ACC112 (cell line): ENCODE results near the gene PDCL3.

Experiments
- H2AFZ ChIP-seq: fragments of 200-600 bp; sonication (generic); one replicate; pipeline ENCODE4 v1.6.0; 2017; ENCODE audit warnings: antibody characterized with exemption, low read length; ENCODE audit not compliant: unreplicated experiment
- H3K27ac ChIP-seq: fragments of 200-600 bp; sonication (generic); 2 replicates; pipeline ENCODE4 v1.5.1; 2014; ENCODE audit warnings: low read depth, mild to moderate bottlenecking, antibody characterized with exemption, low read length, moderate library complexity
- H3K27me3 ChIP-seq: fragments of 200-600 bp; sonication (generic); 2 replicates; pipeline ENCODE4 v1.6.1; 2014; ENCODE audit warnings: mild to moderate bottlenecking, antibody characterized with exemption, low read length, moderate library complexity, mixed read lengths; ENCODE audit not compliant: insufficient read depth
- H3K36me3 ChIP-seq: fragments of 200-600 bp; sonication (generic); 2 replicates; pipeline ENCODE4 v1.6.1; 2016; ENCODE audit warnings: mild to moderate bottlenecking, antibody characterized with exemption, low read length, moderate library complexity, mixed read lengths; ENCODE audit not compliant: insufficient read depth
- H3K4me1 ChIP-seq: fragments of 200-600 bp; sonication (generic); one replicate; pipeline ENCODE4 v1.6.1; 2016; ENCODE audit warnings: low read length, mixed read lengths; ENCODE audit not compliant: insufficient read depth, unreplicated experiment, control insufficient read depth
- H3K4me3 ChIP-seq: fragments of 200-600 bp; sonication (generic); 2 replicates; pipeline ENCODE4 v1.5.1; 2014; ENCODE audit warnings: mild to moderate bottlenecking, low read depth, low read length
- H3K79me2 ChIP-seq: fragments of 200-600 bp; sonication (generic); one replicate; pipeline ENCODE4 v1.6.0; 2016; ENCODE audit warnings: low read length; ENCODE audit not compliant: control insufficient read depth, unreplicated experiment, insufficient read depth

Gene PDCL3

GRCh38 chr2:100535855-100536254 lies 26.9 kb upstream of the PDCL3 start:
- peaks cover 23% of the 10 kb centered on the region for H3K27me3 ChIP-seq
- no peak overlapping the region for H2AFZ ChIP-seq
- H3K4me3 ChIP-seq = no peak overlapping the region
- no peaks in the 10 kb centered on the region for H3K36me3 ChIP-seq
- no peaks in the 10 kb centered on the region for H3K4me1 ChIP-seq
- H3K79me2 ChIP-seq = no peaks in the 10 kb centered on the region
- no peak overlapping the region for H3K27ac ChIP-seq

GRCh38 chr2:100537918-100538317 lies 24.9 kb upstream of the PDCL3 start:
- Histone ChIP-seq H3K27me3 (peaks cover 23% of the 10 kb centered on the region), H3K79me2 (no peaks in the 10 kb centered on the region), H3K4me1 (no peaks in the 10 kb centered on the region), H3K36me3 (no peaks in the 10 kb centered on the region), H3K27ac (no peak overlapping the region), H2AFZ (no peak overlapping the region), H3K4me3 (no peak overlapping the region)

DNA sequence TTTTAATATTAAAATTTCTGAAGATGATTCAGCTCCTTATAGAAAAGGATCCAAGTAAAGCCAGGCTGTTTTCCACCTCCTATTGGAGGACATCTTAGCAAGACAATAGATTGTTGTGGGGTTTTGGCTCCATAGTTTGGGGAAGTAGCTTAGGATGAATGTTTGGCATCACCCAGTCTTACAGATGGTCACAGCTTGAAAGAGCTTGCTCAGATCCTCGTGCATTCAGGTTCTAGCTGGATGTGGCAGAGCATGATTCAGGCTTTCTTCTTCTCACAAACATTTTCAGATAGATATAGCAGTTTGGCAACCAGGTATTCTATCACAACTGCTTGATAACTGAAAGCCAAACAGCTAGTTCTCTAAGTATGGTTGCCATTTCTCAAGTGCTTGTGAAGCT lies 23.6 kb upstream of the PDCL3 start:
- Histone ChIP-seq H3K27me3 (peaks cover 19% of the 10 kb centered on the region), H3K79me2 (no peaks in the 10 kb centered on the region), H3K4me3 (no peak overlapping the region), H2AFZ (no peak overlapping the region), H3K27ac (no peak overlapping the region), H3K4me1 (no peaks in the 10 kb centered on the region), H3K36me3 (no peaks in the 10 kb centered on the region)

- Histone ChIP-seq H3K4me3 (no peak overlapping the region), H3K36me3 (no peaks in the 10 kb centered on the region), H2AFZ (no peak overlapping the region), H3K27ac (no peak overlapping the region), H3K27me3 (peaks cover 29% of the 10 kb centered on the region), H3K79me2 (no peaks in the 10 kb centered on the region), H3K4me1 (no peaks in the 10 kb centered on the region)
These were observed 21.4 kb upstream of the PDCL3 start for GRCh38 chr2:100541404-100541803.

GRCh38 chr2:100542418-100542817 lies 20.4 kb upstream of the PDCL3 start:
- H3K27me3 ChIP-seq = peaks cover 37% of the 10 kb centered on the region
- H3K4me3 ChIP-seq = no peak overlapping the region

GRCh38 chr2:100544911-100545596 lies 17.7 kb upstream of the PDCL3 start:
- no peaks in the 10 kb centered on the region for H3K79me2 ChIP-seq
- H3K4me1 ChIP-seq = no peaks in the 10 kb centered on the region
- no peak overlapping the region for H3K27ac ChIP-seq
- H3K36me3 ChIP-seq = no peaks in the 10 kb centered on the region
- no peak overlapping the region for H3K4me3 ChIP-seq
- peaks cover 39% of the 10 kb centered on the region for H3K27me3 ChIP-seq
- H2AFZ ChIP-seq = no peak overlapping the region

More at GRCh38 chr2:100542418-100542817, 20.4 kb upstream of the PDCL3 start:
- no peaks in the 10 kb centered on the region for H3K79me2 ChIP-seq
- H3K36me3 ChIP-seq = no peaks in the 10 kb centered on the region
- no peaks in the 10 kb centered on the region for H3K4me1 ChIP-seq
- H2AFZ ChIP-seq = no peak overlapping the region
- no peak overlapping the region for H3K27ac ChIP-seq

DNA sequence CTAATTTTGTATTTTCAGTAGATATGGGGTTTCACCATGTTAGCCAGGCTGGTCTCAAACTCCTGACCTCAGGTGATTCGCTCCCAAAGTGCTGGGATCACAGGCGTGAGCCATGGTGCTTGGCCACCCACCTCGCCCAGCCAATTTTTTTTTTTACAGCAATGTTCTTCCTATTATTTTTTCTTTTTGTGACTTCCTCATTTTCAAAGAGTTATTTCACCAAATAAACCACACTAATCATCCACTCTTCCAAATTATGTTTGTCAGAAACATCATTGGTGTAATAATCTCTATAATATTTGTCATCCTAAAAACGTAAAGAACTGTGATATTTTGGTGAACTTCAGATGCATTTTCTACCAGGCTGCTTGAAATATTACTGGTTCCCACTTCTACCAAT lies 16.3 kb upstream of the PDCL3 start:
- no peaks in the 10 kb centered on the region for H3K79me2 ChIP-seq
- H3K27me3 ChIP-seq = peaks cover 38% of the 10 kb centered on the region
- H3K36me3 ChIP-seq = no peaks in the 10 kb centered on the region
- H3K4me3 ChIP-seq = no peak overlapping the region
- H2AFZ ChIP-seq = no peak overlapping the region
- no peaks in the 10 kb centered on the region for H3K4me1 ChIP-seq
- no peak overlapping the region for H3K27ac ChIP-seq

DNA sequence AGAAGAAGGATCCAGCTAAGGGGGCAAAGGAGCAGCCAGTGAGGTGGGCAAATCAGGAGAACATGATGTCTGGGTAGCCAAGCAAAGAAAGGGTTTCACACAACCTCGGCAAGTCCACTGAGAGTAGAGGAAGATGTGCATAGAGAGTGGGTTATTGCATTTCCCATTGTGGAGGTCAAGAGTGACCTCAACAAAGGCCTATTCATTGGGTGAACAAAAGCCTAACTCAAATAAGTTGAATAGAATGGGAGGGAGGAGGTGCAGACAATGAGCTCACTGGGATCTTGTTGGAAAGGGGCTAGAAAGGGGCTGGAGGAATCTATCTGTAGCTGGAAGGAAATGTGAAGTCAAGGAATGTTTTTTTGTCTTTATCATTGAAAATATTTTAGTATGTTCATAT lies 14.0 kb upstream of the PDCL3 start:
- Histone ChIP-seq H2AFZ (no peak overlapping the region), H3K36me3 (no peaks in the 10 kb centered on the region), H3K4me1 (no peaks in the 10 kb centered on the region), H3K79me2 (no peaks in the 10 kb centered on the region), H3K27ac (no peak overlapping the region), H3K27me3 (peaks cover 39% of the 10 kb centered on the region), H3K4me3 (no peak overlapping the region)

DNA sequence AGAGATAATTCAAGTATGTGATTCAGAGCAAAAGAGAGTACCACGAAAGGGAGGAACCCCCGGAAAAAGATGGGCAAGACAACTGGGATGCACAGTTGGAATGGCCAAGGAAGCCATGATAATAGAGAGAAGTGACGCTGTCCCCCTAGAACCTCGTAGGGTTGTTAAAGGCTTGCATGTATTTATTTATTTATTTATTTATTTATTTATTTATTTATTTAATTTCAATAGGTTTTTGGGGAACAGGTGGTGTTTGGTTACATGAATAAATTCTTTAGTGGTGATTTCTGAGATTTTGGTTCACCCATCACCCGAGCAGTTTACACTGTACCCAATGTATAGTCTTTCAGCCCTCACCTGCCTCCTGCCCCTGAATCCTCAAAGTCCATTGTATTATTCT lies 11.5 kb upstream of the PDCL3 start:
- Histone ChIP-seq H2AFZ (no peak overlapping the region), H3K27me3 (0 out of 2 replicates have a peak, but pooled peaks cover 26% of the 10 kb centered on the region), H3K27ac (no peak overlapping the region), H3K4me3 (no peak overlapping the region), H3K36me3 (no peaks in the 10 kb centered on the region), H3K79me2 (no peaks in the 10 kb centered on the region), H3K4me1 (no peaks in the 10 kb centered on the region)

- no peaks in the 10 kb centered on the region for H3K79me2 ChIP-seq
- H2AFZ ChIP-seq = no peak overlapping the region
- no peak overlapping the region for H3K4me3 ChIP-seq
- 0 out of 2 replicates have a peak, but pooled peaks cover 6% of the 10 kb centered on the region for H3K27me3 ChIP-seq
- no peaks in the 10 kb centered on the region for H3K36me3 ChIP-seq
- no peaks in the 10 kb centered on the region for H3K4me1 ChIP-seq
- H3K27ac ChIP-seq = no peak overlapping the region
These were observed 7.9 kb upstream of the PDCL3 start for GRCh38 chr2:100554798-100555407.

DNA sequence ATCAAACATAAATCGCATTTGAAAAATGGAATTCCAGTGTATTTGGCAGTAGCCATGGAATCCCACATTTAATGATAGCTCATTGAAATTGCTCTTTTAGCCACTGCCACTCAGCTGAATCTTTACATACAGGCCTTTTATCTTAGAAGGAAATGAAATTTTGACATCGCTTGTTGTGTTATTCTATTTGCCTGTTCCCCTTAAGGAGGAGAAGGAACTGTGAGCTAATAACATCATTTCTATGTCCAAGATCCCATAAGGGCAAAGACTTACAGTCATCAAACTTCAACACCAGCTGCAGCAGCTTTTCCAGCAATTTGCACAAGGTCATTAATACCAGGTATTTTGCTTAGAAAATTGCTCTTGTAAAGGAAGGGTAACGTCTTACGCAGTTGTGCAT lies 6.0 kb upstream of the PDCL3 start:
- Histone ChIP-seq H3K4me1 (peaks cover 2% of the 10 kb centered on the region), H3K36me3 (no peaks in the 10 kb centered on the region), H3K79me2 (no peaks in the 10 kb centered on the region), H3K27ac (no peak overlapping the region), H3K27me3 (0 out of 2 replicates have a peak, but pooled peaks cover 6% of the 10 kb centered on the region), H2AFZ (no peak overlapping the region), H3K4me3 (no peak overlapping the region)
